ENCODE data around the gene LIPK.

- TF ChIP-seq ZNF207 (IDR thresholded peaks at IDR 0.05; ENCODE audit: borderline replicate concordance) (no peak), CTCF (CRISPR knock-in tag; IDR thresholded peaks at IDR 0.05) (no peak), FOXK2 (IDR thresholded peaks at IDR 0.05) (no peak), ZNF18 (CRISPR knock-in tag; IDR thresholded peaks at IDR 0.05; ENCODE audit: insufficient replicate concordance) (no peak), CHD4 (IDR thresholded peaks at IDR 0.05; ENCODE audit: borderline replicate concordance, low read length) (no peak), GZF1 (CRISPR knock-in tag; IDR thresholded peaks at IDR 0.05) (no peak), BORCS8-MEF2B (CRISPR knock-in tag; IDR thresholded peaks at IDR 0.05) (no peak), NFIC (IDR thresholded peaks at IDR 0.05; ENCODE audit: low read length) (no peak), ARNTL (CRISPR knock-in tag; IDR thresholded peaks at IDR 0.05) (no peak), EP300 (IDR thresholded peaks at IDR 0.05; ENCODE audit: low read depth in 2 of 2, low read length in 2 of 2) (no peak), EP300 (CRISPR knock-in tag; IDR thresholded peaks at IDR 0.05; ENCODE audit: borderline replicate concordance) (no peak)
These were observed 1.5 kb downstream of the LIPK start for GRCh38 chr10:88707429-88708155.

Measured in HepG2 (cell line).